Activated CD4-positive, alpha-beta T cell treated with anti-CD3 and anti-CD28 coated beads for 4 hours (primary cell): ENCODE results near the gene TLX1.
A peak's percentile ranks its signal among the peaks of the same experiment; 100 is the strongest.

Source experiments
- DNase-seq, 2 donors: peaks; one replicate each; pipeline ENCODE4 v3.0.0-alpha.2; 2020

TLX1 gene

DNA sequence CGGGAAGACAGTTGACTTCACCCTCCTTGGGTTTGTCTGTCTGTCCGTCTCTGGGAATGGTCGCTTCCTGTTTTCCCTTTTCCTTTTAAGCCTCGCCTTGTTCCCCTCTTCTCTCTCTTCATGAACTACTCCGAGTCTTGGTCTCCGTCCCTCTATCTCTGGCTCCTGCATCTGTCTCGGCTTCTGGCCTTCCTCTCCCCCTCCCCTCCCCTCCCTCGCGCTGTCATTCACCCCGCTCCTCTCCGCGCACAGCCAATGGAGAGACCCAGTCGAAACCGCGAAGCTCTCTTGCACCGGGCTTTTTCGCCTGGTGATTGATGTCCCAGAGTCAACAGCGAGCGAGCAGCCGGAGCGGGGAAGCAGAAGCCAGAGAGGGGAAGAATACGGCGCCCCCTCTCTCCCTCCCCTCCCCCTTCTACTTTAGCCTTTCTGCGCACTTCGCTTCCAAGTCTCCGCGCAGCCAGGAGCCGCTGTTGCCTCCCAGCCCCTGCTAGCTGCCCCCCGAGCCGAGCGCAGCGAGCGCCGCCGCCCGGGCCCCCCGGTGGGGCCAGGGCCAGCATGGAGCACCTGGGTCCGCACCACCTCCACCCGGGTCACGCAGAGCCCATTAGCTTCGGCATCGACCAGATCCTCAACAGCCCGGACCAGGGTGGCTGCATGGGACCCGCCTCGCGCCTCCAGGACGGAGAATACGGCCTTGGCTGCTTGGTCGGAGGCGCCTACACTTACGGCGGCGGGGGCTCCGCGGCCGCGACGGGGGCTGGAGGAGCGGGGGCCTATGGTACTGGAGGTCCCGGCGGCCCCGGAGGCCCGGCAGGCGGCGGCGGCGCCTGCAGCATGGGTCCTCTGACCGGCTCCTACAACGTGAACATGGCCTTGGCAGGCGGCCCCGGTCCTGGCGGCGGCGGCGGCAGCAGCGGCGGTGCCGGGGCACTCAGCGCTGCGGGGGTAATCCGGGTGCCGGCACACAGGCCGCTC, at the start of gene TLX1:
Gene TLX1, plus strand, starts transcription at position 317 of the 978 bp plus-strand sequence. Its CDS starts 242 bp downstream, at position 559.
- no peak for DNase-seq

DNA sequence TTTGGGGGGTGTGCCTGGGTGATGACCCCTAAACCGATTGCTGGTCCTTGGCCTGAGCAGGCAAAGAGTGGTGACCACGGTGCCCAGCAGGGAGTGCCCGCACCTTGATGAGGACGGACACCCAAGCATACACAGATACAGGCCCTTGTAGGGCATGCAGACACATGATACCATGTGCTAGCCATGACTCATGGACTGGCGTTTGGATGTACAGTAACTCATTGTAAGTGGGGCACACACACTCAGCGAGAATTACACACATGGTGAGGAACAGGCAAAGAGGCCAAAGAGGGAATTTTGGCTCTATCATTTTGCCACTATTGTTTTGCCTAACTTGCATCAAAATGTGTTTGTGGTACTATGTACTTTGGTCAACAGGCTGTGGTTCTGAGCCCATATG, 45.3 kb upstream of the TLX1 start:
- no peak for DNase-seq

GRCh38 chr10:101087376-101087775, 43.7 kb upstream of the TLX1 start:
- no peak for DNase-seq

- DNase-seq = no peak
These were observed 43.1 kb upstream of the TLX1 start for GRCh38 chr10:101087965-101088364.

GRCh38 chr10:101089520-101090299, 41.4 kb upstream of the TLX1 start:
- DNase-seq = no peak

DNA sequence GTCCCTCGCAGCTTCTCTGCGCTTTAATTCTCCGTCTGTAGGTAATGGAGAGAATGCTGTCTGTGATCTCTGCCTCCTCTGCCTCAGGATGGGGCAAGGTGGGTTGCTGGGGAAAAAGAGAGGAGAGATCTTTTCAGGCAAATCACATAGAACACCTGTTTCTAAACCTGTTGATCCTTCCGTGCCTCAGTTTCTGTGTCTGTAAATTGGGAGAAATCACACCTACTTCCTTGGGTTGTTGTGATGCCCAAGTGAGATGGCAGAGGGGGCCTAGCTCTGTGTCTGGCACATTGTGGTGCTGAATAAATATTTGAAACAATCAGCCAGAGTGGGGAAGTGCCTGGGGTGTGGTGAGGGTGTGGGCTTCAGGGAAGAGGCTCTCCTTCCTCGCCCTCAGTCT, 40.5 kb upstream of the TLX1 start:
- DNase-seq = no peak

DNA sequence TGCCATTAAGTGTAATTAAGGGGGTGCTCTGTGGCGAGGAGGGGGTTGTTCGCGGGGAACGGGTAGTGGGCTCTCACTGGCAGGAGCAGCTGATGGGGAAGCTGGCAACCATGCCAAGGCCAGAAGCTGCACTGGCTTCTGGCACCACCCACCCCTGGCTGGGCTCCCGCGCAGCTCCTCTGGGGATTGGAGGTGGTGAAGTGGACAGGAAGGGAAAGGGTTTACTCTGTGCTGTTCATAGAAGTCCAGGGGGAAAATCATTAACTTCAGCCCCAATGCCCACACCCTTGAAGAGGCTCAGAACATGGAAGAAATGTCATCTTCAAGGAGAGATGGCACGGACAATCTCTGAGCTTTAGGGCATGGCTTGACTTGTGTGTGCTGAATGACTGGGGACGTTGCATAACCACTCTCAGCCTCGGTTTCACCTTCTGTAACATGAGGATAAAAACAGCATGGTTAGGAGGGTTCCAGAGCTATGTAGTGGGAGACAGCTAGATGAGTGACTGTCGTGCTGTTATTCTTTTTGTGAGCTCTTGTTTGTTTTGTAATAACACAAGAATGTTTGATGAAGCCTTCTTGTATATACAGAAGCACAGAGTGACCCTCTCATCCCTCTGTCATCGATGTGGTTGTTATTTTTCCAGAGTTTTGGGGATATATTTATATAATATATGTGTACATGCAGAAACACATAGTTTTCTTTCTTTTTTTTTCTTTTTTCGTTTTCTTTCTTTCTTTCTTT, 39.4 kb upstream of the TLX1 start:
- DNase-seq = no peak

DNA sequence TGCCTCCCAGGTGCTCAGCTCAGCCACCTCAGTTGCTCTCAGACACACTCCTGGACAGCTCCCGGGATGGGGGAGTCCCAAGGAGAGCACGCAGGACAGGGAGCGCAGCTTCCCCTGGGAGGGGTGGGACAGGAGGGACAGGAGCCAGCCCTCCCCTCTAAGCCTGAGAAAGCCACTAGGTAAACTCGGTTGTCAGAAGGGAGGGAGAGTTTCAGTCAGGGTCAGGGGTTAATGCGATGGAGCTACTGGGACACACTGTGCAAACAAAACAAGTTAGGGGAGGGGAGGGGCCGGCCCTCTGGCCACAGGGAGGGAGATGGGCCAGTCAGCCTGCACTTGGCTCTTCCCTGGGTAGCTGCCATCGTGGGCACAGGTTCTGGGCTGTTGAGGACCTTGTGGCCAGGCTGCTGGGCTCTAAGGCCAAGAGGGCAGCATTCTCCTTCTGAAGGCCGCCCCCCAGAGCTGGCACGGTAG, 38.2 kb upstream of the TLX1 start:
- no peak for DNase-seq

DNA sequence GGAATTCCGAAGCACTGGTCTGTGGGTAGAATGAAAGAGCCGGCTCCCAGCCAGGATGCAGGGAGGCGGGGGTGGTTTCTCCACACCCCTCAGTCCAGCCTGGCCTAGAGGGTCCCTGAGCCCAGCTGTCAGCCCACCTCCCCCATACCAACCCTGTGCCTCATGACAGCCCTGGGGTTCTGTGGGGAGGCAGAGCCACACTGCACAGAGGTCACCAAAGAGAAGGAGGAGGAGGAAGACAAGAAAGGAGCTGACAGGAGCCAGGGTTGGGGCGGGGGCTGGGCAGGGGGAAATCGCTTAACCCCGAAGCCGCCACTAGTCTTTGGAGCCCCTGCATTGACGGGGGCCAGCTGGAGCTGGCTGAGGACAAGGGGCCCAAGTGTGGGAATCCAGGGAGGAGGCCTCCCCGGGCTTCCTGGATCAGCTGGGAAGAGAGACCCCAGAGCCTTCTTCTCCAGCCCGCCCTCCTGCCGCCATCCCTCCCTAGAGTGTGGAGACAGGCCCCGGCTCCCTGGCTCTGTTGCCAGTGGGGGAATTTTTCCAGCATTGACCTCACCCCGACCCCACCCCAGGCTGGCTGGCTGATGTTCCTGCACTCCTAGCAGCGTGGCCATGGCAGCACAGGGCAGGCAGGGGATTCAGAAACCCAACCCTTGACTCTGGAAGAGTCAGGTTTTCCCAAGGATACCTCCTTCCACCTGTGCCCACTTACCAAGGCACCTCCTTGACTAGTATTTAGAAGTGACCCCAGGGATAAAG, 36.8 kb upstream of the TLX1 start:
- no peak for DNase-seq

GRCh38 chr10:101095004-101095403, 36.1 kb upstream of the TLX1 start:
- DNase-seq = no peak

DNA sequence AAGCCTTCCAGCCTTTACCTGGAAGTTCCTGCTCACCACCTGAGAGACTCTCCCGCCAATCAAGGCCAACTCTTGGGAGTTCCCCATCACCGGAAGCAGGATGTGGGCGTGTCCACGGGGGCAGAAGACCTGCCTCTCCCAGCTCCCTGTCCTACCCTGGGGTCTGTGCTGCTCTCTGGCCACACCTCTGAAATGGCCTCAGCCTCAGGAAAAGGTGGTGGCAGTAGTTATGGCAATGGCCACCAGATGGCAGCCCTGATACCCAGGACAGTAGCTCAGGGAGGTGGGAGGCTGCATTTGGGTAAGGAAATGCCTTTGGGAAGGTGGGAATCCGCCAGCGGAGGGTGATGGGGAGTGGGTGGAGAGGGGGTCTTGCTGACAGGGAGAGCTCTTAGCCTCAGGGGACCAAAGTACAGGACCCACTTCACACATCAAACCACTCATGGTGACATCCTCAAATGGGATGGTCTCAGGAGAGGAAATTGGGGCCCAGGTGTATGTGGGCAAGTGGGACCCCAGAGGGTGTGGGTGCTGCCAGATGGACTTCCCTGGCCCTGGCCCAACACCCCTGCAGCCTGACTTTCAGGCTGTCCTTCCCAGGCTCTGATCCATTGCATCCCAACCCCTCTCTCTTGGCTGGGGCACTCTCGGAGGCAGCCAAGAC, 35.4 kb upstream of the TLX1 start:
- DNase-seq = peak; percentile 58 to 69

GRCh38 chr10:101096378-101096777, 34.7 kb upstream of the TLX1 start:
- no peak for DNase-seq

- DNase-seq = no peak
These were observed 33.2 kb upstream of the TLX1 start for GRCh38 chr10:101097881-101098280.

GRCh38 chr10:101099901-101100300, 31.2 kb upstream of the TLX1 start:
- no peak for DNase-seq

GRCh38 chr10:101101372-101101881, 29.7 kb upstream of the TLX1 start:
- DNase-seq = no peak

DNA sequence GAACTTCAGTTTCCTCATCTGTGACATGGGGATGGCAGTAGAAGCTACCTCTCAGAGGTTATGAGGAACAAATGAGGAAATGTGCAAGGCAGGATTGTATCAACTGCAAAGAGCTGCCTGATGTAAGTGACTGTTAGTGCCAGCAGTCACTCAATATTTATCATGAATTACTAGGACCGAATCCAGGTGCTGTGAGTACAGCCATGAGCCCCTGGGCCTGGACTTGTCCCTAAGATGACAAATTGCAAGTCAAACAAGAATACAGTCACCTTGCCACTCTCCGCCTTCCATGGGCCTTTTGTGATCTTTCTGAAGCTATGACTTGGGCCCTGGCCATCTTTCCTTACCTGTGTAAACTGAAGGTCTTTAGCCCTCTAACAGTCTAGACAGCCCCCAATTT, 27.7 kb upstream of the TLX1 start:
- no peak for DNase-seq

DNA sequence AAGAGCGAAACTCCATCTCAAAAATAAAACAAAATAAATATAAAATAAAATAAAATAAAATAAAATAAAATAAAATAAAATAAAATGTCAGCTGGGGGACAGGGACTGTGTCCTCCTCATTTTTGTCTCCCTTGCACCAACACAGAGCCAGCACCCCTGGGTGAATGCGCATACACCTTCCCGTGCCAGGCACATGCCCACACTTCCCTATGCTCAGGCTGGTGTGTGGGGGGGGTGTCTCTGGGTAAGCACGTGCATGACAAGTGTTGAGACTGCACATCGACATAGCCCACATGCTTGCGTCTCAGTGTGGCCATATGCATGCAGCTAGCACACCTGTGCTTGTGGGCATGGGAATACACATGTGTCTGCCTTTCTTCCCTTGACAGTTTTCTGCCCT, 24.7 kb upstream of the TLX1 start:
- DNase-seq = no peak

GRCh38 chr10:101107771-101108170, 23.3 kb upstream of the TLX1 start:
- no peak for DNase-seq

GRCh38 chr10:101110856-101111523, 20.1 kb upstream of the TLX1 start:
- no peak for DNase-seq

GRCh38 chr10:101111547-101111946, 19.6 kb upstream of the TLX1 start:
- no peak for DNase-seq
